Measurements from ENCODE around the gene HIVEP2. TPM values are rescaled to one million over a fixed set of nuclear protein-coding genes. Genes with fewer than 3 reads are reported as not detected.

Gene HIVEP2
- total and polyA plus RNA-seq, 2 donors (not counting 1 experiment from before 2014, with no cell fraction given): 5.8 to 31.9 TPM

DNA sequence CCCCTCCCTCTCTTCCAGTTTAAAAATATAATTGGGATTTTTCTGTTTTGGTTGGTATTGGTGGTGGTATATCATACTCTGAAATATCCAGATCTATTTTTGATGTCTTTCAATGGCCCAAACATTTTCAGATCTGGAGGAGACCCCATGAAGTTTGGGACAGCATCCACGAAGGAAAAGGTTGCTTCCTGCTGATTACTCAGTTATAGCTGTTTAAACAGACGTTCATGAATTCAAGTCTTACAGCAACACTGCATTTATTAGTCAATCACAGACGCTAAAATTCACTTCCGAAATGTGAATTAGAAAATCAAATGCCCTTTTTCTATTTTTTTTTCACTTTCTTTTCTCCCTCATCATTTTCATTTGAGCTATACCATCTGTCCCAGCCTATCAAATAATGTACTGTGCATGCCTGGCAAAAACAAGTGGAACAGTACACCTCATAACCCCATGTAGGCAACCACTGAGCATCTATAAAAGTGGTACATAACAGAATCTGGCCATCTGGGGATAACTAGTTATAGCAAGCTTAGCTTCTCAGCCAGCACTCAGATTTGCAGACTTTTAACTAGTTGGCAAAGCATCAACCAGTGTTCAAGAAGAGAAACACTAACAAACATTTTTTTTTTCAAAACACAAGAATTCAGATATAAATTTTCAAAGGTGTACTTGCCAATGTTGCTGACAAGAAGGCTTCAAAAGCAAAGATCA lies 124.5 kb downstream of the HIVEP2 start:
- H3K9me3 Mint-ChIP-seq (ENCODE audit: insufficient read depth): no peaks in the 10 kb centered on the region
- H3K27ac Mint-ChIP-seq: peak overlapping the region; percentile 96
- peaks cover 42 to 47% of the 10 kb centered on the region in 2 donors for H3K4me1 ChIP-seq (ENCODE audit: control insufficient read depth in 2 of 2, insufficient read depth in 2 of 2, low read length in 2 of 2)
- H3K27me3 ChIP-seq (replicated peaks in 1 of 4; ENCODE audit: control extremely low read depth in 1 of 4, control insufficient read depth in 3 of 4, insufficient read depth in 4 of 4, low read length in 3 of 4): no peaks in the 10 kb centered on the region
- no peak for DNase-seq
- peak overlapping the region; percentile 61 for H2AFZ ChIP-seq (ENCODE audit: insufficient read depth, low read depth, low read length, poor library complexity, severe bottlenecking)
- POLR2A ChIA-PET: no interaction called here
- H3K4me1 Mint-ChIP-seq: peaks cover 66% of the 10 kb centered on the region
- intact Hi-C loops (cut with micrococcal nuclease): loop anchor here (1.0 kb wide), 2 partner anchors 25 to 65 kb away; no protein-coding TSS in a partner anchor
- H3K9ac ChIP-seq (ENCODE audit: low read length): peak overlapping the region; percentile 66
- H3K4me3 Mint-ChIP-seq: peak overlapping the region; percentile 92
- H3K79me2 ChIP-seq (ENCODE audit: control insufficient read depth, insufficient read depth, low read length): peaks cover 39% of the 10 kb centered on the region
- H3K9me3 ChIP-seq (ENCODE audit: control extremely low read depth in 1 of 3, control insufficient read depth in 2 of 3, insufficient read depth in 1 of 3, low read length in 2 of 3): peaks cover 0 to 6% (median 0%) of the 10 kb centered on the region in 3 donors
- H4K20me1 ChIP-seq (ENCODE audit: control insufficient read depth, insufficient read depth, low read length, poor library complexity, severe bottlenecking): no peaks in the 10 kb centered on the region
- peak overlapping the region; percentile 77 for H3K4me2 ChIP-seq (replicated peaks; ENCODE audit: low read depth, low read length, poor library complexity, severe bottlenecking)
- CTCF ChIA-PET: interaction anchor here (1.3 to 1.8 kb wide), 4 partner anchors 9 to 63 kb away, joined by 4 to 7 read pairs (median 4); no protein-coding TSS in a partner anchor
- peak overlapping the region; percentile 86 to 87 for H3K27ac ChIP-seq (ENCODE audit: low read length in 2 of 2)
- no peak for ATAC-seq (ENCODE audit: low read depth)
- peak overlapping the region; percentile 18 to 89 (median 52) for H3K4me3 ChIP-seq (ENCODE audit: control extremely low read depth in 1 of 5, extremely low read depth in 1 of 5, insufficient read depth in 1 of 5, low read depth in 2 of 5, low read length in 4 of 5)
- H3K36me3 ChIP-seq (replicated peaks in 1 of 2; ENCODE audit: control extremely low read depth in 1 of 2, control insufficient read depth in 1 of 2, extremely low read depth in 1 of 2, insufficient read depth in 2 of 2, low read length in 1 of 2): no peaks in the 10 kb centered on the region
- WGBS (ENCODE audit: insufficient coverage): 26% methylated on average over 4 of the region's 4 CpGs
- no peak for TF ChIP-seq CTCF (IDR thresholded peaks at IDR 0.05)
- TF ChIP-seq EZH2 (IDR thresholded peaks at IDR 0.05; ENCODE audit: borderline replicate concordance, insufficient read depth, low read depth, low read length, poor library complexity, severe bottlenecking): no peak
- H3K27me3 Mint-ChIP-seq: no peaks in the 10 kb centered on the region
